Measurements from ENCODE around the gene PLXNA4.

DNA sequence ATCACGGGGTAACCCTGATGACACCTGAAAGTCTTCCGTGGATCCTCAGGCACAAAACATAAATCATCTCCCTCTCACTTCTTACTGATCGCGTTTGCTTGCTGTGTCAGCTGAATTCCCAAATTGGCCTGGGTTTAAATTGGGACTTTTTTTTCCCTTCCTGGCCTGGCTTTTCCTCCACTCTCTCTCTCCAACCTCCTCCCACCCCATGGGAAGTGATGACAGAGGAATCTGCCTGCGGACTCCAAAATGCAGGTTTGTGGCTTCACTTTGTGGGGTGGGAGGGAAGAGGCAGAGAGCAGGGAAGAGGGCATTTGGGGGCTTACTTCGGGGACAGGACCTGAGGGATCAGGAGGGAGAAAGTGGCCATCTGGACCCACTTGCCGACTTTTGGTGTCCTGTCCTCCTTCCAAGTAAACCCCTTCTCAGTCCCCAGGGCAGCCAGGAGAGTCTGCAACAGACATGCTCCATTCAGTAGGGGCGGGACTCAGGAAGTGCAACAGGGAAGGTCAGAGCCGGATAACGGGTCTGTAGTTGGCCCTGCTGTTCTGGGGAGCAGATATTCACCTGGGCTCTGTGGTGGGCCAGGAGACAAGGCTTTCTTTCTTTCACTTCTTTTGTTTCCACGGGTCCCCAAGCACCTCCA lies 172.7 kb downstream of the PLXNA4 start:
- no peak for TF ChIP-seq POLR2A (IDR thresholded peaks at IDR 0.05)
- TF ChIP-seq CTCF (IDR thresholded peaks at IDR 0.05) = no peak
